ENCODE results near the gene AGPAT4. TPM values are rescaled to one million over a fixed set of nuclear protein-coding genes. Genes with fewer than 3 reads are reported as not detected.

AGPAT4 gene
- total RNA-seq, 3 donors from 2014 or later, result 4.6 to 10.5 (median 6.2) TPM

DNA sequence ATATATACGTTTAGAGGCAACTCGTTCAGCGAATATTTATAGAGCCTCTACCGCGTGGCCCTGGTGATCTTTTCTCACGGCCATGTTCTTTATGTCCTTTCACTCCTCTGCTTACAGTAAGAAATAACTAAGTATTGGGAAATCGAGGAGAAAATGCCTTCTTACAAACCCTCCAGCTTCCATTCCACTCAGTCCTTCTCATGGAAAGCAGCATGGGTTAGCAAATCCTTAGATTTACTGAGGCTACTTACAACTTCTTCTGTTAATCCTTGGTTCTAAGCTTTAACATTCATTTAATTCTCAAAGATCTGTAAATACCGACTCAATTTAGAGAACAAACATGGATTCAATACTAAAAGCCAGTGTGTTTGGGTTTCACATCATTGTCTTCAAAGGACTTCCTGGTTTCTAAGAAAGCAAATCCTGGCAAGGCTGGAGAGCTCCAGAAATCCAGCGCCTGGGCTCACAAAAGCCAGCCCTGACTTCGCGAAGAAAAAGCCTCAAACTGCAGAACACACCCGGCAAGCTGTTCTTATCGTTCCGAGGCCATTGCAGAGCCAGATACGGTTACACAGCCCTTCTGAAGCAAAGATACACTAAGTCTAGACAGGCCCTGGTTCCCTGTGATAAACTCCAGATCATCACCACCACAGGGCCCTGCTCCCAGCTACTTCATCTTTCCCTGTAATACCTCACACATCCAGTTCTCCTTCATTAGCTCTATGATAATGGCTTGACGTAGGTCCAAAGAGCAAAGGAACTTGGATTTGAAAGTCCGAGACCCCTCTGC is 19.2 kb downstream of the AGPAT4 start:
- Histone ChIP-seq H3K4me1 (no peaks in the 10 kb centered on the region), H3K4me3 (no peak overlapping the region), H3K27ac (no peak overlapping the region), H3K9me3 (no peaks in the 10 kb centered on the region), H3K36me3 (no peaks in the 10 kb centered on the region), H3K27me3 (no peaks in the 10 kb centered on the region)
- DNase-seq (ENCODE audit: low spot score in 2 of 2), result no peak
- intact Hi-C loops (cut with DNase I; ENCODE audit: low total_unique reads), result loop anchor here (1.0 kb wide), 1 partner anchor 11 kb away; no protein-coding TSS in a partner anchor
- TF ChIP-seq POLR2A (IDR thresholded peaks at IDR 0.05), result no peak

DNA sequence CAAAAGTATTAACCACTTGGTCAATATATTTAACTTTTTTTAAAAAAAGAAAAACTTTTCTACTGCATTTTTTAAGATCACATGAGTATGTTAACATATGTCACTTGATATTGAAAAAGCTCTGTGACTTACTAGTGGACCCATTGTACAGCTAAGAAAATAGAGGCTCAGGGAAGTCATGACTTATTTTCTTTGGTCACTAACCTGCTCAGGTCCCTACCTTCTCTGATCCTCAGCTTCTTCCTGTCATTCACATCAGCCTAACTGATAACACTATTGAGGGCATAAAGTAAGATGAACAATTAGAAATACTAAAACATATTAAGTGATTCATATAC is 19.8 kb downstream of the AGPAT4 start:
- H3K4me3 ChIP-seq, result no peak overlapping the region
- DNase-seq (ENCODE audit: low spot score in 2 of 2), result no peak
- H3K9me3 ChIP-seq, result no peaks in the 10 kb centered on the region
- no peak overlapping the region for H3K27ac ChIP-seq
- no peaks in the 10 kb centered on the region for H3K27me3 ChIP-seq
- H3K4me1 ChIP-seq, result no peaks in the 10 kb centered on the region
- intact Hi-C loops (cut with DNase I; ENCODE audit: low total_unique reads), result loop anchor here (1.0 kb wide), 1 partner anchor 11 kb away; no protein-coding TSS in a partner anchor
- TF ChIP-seq POLR2A (IDR thresholded peaks at IDR 0.05) (no peak), POLR2AphosphoS5 (IDR thresholded peaks at IDR 0.05) (no peak)
- TF ChIP-seq, protein P1, sequence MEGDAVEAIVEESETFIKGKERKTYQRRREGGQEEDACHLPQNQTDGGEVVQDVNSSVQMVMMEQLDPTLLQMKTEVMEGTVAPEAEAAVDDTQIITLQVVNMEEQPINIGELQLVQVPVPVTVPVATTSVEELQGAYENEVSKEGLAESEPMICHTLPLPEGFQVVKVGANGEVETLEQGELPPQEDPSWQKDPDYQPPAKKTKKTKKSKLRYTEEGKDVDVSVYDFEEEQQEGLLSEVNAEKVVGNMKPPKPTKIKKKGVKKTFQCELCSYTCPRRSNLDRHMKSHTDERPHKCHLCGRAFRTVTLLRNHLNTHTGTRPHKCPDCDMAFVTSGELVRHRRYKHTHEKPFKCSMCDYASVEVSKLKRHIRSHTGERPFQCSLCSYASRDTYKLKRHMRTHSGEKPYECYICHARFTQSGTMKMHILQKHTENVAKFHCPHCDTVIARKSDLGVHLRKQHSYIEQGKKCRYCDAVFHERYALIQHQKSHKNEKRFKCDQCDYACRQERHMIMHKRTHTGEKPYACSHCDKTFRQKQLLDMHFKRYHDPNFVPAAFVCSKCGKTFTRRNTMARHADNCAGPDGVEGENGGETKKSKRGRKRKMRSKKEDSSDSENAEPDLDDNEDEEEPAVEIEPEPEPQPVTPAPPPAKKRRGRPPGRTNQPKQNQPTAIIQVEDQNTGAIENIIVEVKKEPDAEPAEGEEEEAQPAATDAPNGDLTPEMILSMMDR (IDR thresholded peaks at IDR 0.05), result no peak
- H3K36me3 ChIP-seq, result no peaks in the 10 kb centered on the region

DNA sequence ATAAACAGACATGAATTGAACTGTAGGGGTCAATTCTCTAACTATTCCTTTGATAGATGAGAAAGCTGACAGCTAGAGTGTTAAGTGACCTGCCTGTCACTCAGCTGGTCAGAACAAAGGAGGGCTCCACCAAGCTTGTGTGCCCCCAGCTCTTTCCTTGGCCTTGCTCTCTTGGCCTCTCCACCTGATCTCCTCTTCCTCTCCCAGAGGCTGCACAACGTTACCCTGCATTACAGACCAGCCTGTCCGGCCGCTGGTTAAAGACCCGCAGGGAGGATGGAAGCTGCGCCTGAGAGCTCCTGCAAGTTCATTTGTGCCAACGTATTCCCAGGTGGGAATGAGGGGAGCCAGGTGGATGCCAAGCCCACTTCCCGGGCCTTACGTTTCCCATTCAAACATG is 22.5 kb downstream of the AGPAT4 start:
- TF ChIP-seq POLR2A (IDR thresholded peaks at IDR 0.05), result no peak
- TF ChIP-seq POLR2AphosphoS5 (IDR thresholded peaks at IDR 0.05), result no peak
- TF ChIP-seq, protein P1 (IDR thresholded peaks at IDR 0.05), result no peak
- no peaks in the 10 kb centered on the region for H3K9me3 ChIP-seq
- H3K36me3 ChIP-seq, result no peaks in the 10 kb centered on the region
- no peak overlapping the region for H3K27ac ChIP-seq
- no peaks in the 10 kb centered on the region for H3K27me3 ChIP-seq
- intact Hi-C loops (cut with DNase I; ENCODE audit: low total_unique reads), result no loop called here
- H3K4me3 ChIP-seq, result no peak overlapping the region
- DNase-seq (ENCODE audit: low spot score in 2 of 2), result no peak
- H3K4me1 ChIP-seq, result no peaks in the 10 kb centered on the region

DNA sequence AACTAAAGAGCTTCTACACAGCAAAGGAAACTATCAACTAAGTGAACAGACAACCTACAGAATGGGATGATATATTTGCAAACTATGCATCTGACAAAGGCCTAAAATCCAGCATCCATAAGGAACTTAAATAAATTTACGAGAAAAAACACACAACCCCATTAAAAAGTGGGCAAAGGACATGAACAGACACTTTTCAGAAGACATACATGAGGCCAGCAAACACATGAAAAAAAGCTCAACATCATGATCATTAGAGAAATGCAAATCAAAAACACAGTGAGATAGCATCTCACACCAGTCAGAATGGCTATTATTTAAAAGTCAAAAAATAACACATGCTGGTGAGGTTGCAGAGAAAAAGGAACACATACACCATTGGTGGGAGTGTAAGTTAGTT is 24.5 kb downstream of the AGPAT4 start:
- TF ChIP-seq, protein P1 (IDR thresholded peaks at IDR 0.05), result no peak
- TF ChIP-seq POLR2A (IDR thresholded peaks at IDR 0.05), result no peak
- TF ChIP-seq POLR2AphosphoS5 (IDR thresholded peaks at IDR 0.05), result no peak
- no peaks in the 10 kb centered on the region for H3K9me3 ChIP-seq
- H3K4me1 ChIP-seq, result no peaks in the 10 kb centered on the region
- H3K36me3 ChIP-seq, result no peaks in the 10 kb centered on the region
- no peaks in the 10 kb centered on the region for H3K27me3 ChIP-seq
- no peak overlapping the region for H3K4me3 ChIP-seq
- intact Hi-C loops (cut with DNase I; ENCODE audit: low total_unique reads), result no loop called here
- H3K27ac ChIP-seq, result no peak overlapping the region
- no peak for DNase-seq (ENCODE audit: low spot score in 2 of 2)

DNA sequence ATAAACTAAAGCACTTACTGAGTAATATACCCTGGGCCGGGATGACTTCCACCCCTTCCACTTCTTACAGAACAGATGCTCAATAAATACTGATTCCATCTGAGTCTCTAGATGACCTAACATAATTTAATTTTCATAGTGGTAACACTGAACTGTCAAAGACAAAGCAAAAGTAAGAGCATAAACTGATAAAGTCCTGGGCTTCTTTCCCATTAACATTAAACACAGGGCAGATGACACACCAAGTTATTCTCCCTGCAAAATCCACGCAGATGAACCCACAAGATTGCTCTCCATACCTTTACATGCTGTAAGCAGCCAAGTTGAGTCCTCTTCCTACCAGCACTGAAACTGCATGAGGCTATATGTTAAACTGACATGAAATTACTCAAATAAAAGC is 27.1 kb downstream of the AGPAT4 start:
- Histone ChIP-seq H3K4me3 (no peak overlapping the region), H3K9me3 (no peaks in the 10 kb centered on the region), H3K36me3 (no peaks in the 10 kb centered on the region), H3K27ac (no peak overlapping the region), H3K4me1 (no peaks in the 10 kb centered on the region), H3K27me3 (no peaks in the 10 kb centered on the region)
- intact Hi-C loops (cut with DNase I; ENCODE audit: low total_unique reads), result no loop called here
- no peak for DNase-seq (ENCODE audit: low spot score in 2 of 2)
- TF ChIP-seq POLR2AphosphoS5 (IDR thresholded peaks at IDR 0.05) (no peak), POLR2A (IDR thresholded peaks at IDR 0.05) (no peak)
- TF ChIP-seq, protein P1 (IDR thresholded peaks at IDR 0.05), result no peak

All from breast epithelium (tissue), 4 donors.